ENCODE measurements around the gene LACTB.

- TF ChIP-seq CTCF (IDR thresholded peaks at IDR 0.05) (no peak), POLR2A (IDR thresholded peaks at IDR 0.05) (no peak), POLR2AphosphoS5 (IDR thresholded peaks at IDR 0.05) (no peak)
These were observed 48.0 kb upstream of the LACTB start for GRCh38 chr15:63073497-63074172.

Data from prostate gland (tissue), 2 donors.